Kidney epithelial cell (primary cell): ENCODE results near the gene ARMC6. TPM values are rescaled to one million over a fixed set of nuclear protein-coding genes. Genes with fewer than 3 reads are reported as not detected.

Experiments
- DNase-seq: peaks from one replicate; pipeline ENCODE4 v3.0.0-alpha.2; 2010; ENCODE audit warnings: low read depth
- H3K27me3 ChIP-seq: 2 replicates; pipeline ENCODE4 v1.6.0; 2011; ENCODE audit warnings: low read length; ENCODE audit not compliant: control insufficient read depth, insufficient read depth
- H3K36me3 ChIP-seq: 2 replicates; pipeline ENCODE4 v1.5.1; 2011; ENCODE audit warnings: low read length; ENCODE audit not compliant: control insufficient read depth, insufficient read depth
- H3K4me3 ChIP-seq: 2 replicates; pipeline ENCODE4 v1.5.1; 2011; ENCODE audit warnings: low read depth, mild to moderate bottlenecking, control low read depth, low read length
- total RNA-seq: library from RNA; depleted of rRNA; stranded (reverse); fragments of >200 nt; gene quantifications from 2 replicates; pipeline ENCODE4 v1.2.3, GENCODE V29; 2015
- TF ChIP-seq, protein P1 (sequence below): IDR thresholded peaks from 2 replicates; pipeline ENCODE4 v1.5.1; 2011; ENCODE audit warnings: mild to moderate bottlenecking, moderate library complexity, low read length, control low read depth, inconsistent platforms; ENCODE audit not compliant: insufficient read depth, poor library complexity, severe bottlenecking

ARMC6 gene
- total RNA-seq, 1 donor from 2014 or later = 45.0 TPM

DNA sequence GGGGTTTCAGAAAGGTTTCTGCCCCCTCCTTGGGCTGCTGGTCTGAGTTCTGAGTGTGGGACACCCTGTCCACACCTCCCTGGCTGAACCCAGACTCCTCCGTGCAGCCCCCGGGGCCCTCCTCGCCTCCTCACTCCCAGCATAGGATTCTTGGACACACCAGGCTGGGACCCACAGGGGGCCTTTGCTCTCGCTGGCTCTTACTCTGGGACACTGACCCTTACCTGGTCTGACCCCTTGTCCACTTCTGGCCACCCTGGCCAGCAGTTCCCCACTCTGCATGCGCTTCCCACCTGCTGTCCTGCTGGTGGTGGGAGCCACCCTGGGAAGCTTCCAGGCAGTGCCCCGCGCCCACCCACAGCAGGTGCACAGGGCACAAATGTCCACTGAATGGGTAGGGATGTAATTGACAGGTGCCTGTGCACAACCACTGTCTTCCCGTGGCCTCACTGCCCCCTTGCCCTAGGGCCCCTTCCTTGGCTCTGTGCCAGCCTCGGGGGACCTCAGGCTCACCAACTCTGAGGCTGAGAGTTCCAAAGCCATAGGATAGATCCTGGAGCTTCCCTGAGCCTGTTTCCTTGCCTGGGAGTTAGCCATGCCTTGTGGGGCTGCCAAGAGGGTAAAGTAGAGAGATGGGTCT lies 23.4 kb downstream of the ARMC6 start:
- TF ChIP-seq, protein P1, sequence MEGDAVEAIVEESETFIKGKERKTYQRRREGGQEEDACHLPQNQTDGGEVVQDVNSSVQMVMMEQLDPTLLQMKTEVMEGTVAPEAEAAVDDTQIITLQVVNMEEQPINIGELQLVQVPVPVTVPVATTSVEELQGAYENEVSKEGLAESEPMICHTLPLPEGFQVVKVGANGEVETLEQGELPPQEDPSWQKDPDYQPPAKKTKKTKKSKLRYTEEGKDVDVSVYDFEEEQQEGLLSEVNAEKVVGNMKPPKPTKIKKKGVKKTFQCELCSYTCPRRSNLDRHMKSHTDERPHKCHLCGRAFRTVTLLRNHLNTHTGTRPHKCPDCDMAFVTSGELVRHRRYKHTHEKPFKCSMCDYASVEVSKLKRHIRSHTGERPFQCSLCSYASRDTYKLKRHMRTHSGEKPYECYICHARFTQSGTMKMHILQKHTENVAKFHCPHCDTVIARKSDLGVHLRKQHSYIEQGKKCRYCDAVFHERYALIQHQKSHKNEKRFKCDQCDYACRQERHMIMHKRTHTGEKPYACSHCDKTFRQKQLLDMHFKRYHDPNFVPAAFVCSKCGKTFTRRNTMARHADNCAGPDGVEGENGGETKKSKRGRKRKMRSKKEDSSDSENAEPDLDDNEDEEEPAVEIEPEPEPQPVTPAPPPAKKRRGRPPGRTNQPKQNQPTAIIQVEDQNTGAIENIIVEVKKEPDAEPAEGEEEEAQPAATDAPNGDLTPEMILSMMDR = no peak
- Histone ChIP-seq H3K4me3 (no peak overlapping the region), H3K27me3 (no peaks in the 10 kb centered on the region), H3K36me3 (peaks cover 1% of the 10 kb centered on the region)
- no peak for DNase-seq

DNA sequence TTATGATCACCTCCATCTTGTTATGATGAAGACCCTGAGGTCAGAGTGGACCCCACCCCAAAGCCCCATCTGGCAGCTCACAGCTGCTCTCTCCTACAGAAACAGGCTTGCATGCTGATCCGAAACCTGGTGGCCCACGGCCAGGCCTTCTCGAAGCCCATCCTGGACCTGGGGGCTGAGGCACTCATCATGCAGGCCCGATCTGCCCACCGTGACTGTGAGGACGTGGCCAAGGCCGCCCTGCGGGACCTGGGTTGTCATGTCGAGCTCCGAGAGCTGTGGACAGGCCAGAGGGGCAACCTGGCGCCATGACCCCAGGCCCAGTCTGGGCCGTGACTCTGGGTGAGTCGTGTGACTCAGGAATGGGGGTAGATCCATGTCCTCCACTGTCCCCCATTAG lies 23.9 kb downstream of the ARMC6 start:
- Histone ChIP-seq H3K4me3 (no peak overlapping the region), H3K36me3 (no peaks in the 10 kb centered on the region), H3K27me3 (no peaks in the 10 kb centered on the region)
- DNase-seq = no peak
- TF ChIP-seq, protein P1 = no peak

DNA sequence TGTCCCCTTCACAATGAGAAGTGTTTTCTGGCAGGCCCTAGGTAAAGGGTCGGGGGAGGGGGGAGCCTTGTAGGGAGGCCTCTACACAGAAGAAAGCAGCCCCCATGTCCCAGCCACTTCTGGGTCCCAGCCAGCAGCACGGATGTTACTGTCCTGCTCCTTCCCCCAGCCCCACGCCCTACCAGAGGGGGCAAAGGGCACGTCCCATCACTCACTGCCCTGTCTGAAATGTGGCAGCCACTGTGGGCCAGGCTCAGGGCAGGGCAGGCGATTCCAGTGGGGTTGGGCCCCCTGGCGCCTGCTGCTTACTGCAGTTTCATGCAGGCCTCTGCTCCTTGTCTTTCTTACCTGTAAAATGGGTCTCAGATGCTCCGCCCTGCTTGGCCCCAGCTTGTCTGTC lies 24.3 kb downstream of the ARMC6 start:
- H3K36me3 ChIP-seq = no peaks in the 10 kb centered on the region
- H3K27me3 ChIP-seq = no peaks in the 10 kb centered on the region
- no peak for DNase-seq
- TF ChIP-seq, protein P1 = no peak
- H3K4me3 ChIP-seq = no peak overlapping the region

DNA sequence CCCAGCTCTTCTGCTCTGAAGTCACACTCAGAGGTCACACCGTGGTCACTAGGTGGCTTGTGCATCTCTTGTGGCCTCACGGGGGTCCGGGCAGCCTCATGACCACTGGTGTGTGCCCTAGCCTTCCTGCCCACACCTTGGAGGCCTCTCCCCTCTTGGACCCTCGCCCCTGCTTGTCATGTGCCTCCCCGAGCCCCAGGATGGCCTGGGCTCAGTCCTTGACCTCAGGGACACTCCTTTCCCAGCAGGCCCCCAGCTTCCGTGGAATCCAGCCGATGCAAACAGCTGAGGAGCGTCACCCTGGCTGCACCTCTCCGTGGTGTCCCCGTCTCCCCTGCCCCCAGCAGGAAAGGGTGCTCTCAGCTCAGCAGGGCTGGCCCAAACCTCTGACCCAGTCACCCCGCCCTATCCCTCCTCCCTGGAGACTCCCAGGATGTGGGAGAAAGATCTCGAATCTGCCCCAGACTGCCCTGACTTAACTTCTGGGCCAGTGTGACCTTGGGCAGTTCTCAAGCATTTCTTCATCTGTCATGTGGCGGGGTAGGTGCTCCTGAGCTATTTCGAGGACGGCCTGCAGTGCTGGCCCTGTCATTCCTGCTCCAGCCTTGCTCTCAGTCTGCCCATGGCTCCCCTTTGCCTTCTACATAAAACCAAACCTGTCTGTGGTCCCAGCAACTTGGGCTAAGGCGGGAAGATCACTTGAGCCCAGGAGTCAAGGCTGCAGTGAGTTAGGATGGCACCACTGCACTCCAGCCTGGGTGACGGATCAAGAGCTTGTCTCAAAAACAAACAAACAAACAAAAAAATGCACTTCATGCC lies 25.8 kb downstream of the ARMC6 start:
- TF ChIP-seq, protein P1 = no peak
- H3K4me3 ChIP-seq = no peak overlapping the region
- H3K36me3 ChIP-seq = no peaks in the 10 kb centered on the region
- no peaks in the 10 kb centered on the region for H3K27me3 ChIP-seq
- DNase-seq = no peak

DNA sequence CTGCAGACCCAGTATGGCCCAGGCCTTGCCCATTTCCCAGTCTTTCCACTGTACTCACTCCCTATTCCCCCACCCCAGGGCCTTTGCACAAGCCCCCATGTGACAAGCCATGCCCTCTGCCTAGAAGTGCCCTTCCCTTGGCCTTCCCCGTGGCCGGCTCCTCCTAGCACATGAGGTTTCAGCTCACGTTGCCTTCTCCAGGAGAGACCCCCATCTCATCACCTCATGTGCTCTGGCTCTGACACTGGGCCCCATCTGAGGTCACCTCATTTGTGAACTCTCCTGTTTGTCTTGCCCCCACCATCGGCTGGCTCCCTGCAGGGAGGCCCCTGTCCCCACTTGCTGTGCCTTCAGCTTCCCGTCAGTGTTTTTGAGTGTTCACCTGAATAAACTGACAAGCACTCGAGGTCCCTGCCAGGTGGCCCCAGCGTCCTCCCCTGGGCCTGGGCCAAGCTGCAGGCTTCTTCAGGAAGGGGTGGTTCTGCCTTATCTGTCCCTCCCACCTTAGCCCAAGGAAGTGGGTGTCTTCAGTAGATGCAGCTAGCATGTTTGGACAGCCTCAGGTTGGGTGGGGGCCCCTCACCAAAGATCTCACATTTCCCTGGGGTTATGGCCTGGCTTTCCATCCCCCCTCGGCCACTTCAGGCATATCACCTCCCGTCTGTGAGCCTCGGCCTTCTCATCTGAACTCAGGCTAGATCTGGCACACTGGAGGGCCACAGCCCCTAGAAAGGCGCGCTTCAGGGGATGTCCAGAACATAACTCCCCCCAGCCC lies 26.6 kb downstream of the ARMC6 start:
- Histone ChIP-seq H3K27me3 (no peaks in the 10 kb centered on the region), H3K36me3 (no peaks in the 10 kb centered on the region), H3K4me3 (no peak overlapping the region)
- TF ChIP-seq, protein P1 = no peak
- DNase-seq = no peak
